HG03571 (cell line): ENCODE measurements around the gene SAA1.
"Not testable (repeated sequence)": the region's sequence is repeated elsewhere in the genome, so short reads cannot be mapped to it uniquely, and the experiment has no call there.

Experiments
- ATAC-seq: cut with Tn5 transposase; IDR thresholded peaks from one replicate; pipeline ENCODE4 v1.9.1; 2021; ENCODE audit not compliant: unreplicated experiment

Gene SAA1

GRCh38 chr11:18254781-18255361 is 11.2 kb upstream of the SAA1 start:
- ATAC-seq = no peak

DNA sequence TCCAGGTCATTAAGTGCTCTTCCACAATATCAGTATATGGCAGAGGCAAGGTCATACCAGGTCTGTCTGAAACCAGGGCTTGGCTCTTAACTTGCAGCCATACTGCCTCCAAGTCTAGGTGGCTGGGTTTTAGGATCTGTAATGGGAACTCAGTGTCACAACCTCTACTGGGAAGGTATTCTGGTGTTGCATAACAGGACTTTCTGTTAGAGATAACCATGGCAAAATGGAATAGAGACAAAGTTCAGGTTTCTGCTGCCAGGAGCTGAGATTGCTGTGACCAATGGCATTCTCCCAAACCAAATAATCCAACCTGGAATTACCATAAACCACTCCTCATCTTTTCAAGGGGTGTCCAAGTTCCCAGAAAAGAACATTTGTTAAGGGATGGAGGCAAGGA is 6.8 kb upstream of the SAA1 start:
- ATAC-seq = no peak

- no peak for ATAC-seq
These were observed 4.3 kb upstream of the SAA1 start for GRCh38 chr11:18261721-18262120.

GRCh38 chr11:18262681-18263350 is 3.2 kb upstream of the SAA1 start:
- not testable (repeated sequence) for ATAC-seq

- no peak for ATAC-seq
These were observed 2.0 kb upstream of the SAA1 start for GRCh38 chr11:18264035-18264434.

GRCh38 chr11:18264677-18265555 is 1.1 kb upstream of the SAA1 start:
- ATAC-seq = no peak

- peak; percentile 44 for ATAC-seq
These were observed 1.5 kb downstream of the SAA1 start for GRCh38 chr11:18267335-18268133.

GRCh38 chr11:18269252-18269651 is 3.2 kb downstream of the SAA1 start:
- ATAC-seq = not testable (repeated sequence)

DNA sequence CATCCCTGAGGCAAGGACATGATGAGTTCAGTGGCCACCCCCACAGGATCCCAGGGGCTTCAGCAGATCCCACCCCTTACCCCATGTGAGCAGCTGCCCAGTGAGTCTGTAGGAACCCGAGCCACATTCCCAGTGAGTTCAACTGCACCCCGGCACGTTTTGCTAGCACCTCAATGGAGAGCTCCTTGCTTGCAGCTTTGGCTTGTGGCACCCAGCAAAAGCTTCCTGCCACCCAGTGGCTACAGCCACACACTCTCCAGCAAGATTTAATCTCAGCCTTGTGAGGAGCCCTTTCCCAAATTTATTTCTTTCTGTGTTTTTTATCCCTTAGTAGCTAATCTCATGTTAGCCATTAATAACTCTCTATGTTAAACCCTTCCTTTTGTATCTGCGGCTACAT is 4.0 kb downstream of the SAA1 start:
- ATAC-seq = no peak

DNA sequence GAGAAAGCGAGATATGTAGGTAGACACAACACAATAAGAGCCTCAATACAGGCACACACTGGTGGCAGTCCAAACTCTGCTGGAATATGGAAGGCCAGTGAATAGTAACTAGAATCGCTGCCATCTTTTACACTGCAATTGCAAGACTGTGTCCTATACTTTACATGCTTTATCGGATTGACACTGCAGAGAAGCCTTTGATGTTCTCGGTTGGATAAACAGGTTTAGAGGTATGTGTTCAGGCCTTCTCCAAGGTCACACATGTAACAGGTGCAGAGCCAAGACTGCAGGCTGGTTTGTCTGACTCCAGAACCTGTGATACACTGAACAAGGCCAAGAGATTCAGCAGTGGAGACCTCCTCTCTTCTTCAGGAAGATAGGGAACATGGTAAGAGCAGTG is 5.1 kb downstream of the SAA1 start:
- no peak for ATAC-seq

DNA sequence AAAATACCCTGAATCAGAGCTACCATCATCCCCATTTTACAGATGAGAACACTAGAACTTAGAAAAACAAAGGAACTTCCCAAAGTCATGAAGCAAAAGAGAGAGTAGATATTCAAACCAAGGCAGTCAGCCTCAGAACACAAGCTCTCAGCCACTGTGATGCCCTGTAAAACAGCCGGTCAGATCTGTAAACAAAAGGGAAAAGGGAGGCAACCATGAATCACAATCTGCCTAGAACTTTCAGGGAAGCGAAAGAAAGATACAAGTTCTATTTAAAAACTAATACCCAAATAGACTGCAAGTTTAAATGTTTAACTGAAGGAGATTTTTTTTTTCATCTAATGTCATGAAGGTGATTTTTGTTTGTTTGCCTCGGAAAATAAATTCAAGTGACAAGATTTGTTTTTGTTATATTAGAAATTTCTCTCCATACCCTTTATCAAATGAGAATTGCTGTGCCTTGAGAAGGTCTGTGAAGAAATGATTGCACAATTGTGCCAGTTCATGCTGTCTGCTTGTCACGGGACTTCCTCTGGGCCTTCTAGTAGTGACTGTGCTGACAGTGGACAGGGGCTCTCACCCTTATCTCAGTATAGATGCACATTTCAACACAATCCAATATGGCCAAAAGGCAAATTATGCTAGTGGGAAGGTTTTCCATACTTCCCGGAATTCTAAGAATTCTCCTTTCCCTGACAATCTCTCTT is 11.7 kb downstream of the SAA1 start:
- ATAC-seq = no peak

- ATAC-seq = peak; percentile 91
These were observed 14.5 kb downstream of the SAA1 start for GRCh38 chr11:18280438-18281045.

DNA sequence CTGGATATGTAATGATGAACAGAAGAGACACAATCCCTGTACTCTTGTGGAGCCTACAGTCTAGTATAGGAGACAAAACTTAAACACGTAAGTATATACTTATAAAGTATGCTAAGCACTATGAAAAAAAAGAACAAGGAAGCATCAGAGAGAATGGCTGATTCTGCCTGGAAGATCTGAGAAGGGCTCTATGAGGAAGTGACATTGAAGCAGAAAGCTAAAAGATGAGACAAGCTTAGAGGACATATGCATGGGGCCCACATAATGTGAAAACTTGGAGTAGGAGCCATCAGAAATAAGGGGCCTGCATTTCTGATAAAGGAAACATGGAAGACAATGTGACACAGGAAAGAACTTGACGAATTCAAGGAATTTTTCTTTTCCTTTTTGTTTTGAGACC is 16.6 kb downstream of the SAA1 start:
- ATAC-seq = no peak

DNA sequence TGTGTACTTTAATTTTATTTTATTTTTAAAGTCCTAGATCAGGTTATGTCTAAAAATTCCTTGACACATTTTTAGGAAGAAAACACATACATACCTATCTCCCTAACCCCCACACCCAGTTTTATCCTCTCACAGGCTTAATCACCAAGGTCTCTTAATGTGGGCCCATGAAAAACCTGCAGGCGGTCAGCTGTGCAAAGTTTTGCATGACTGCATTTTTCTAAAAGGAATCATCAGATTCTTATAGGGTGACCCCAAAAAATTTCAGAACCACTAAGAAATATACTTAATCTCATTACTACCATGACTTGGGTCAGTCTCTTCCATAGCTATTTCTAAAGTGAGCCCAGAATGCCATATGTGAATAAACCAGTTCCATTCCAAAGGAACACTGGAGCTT is 19.8 kb downstream of the SAA1 start:
- ATAC-seq = no peak

GRCh38 chr11:18288911-18289310 is 22.8 kb downstream of the SAA1 start:
- ATAC-seq = no peak

GRCh38 chr11:18294862-18295261 is 28.8 kb downstream of the SAA1 start:
- ATAC-seq = no peak

DNA sequence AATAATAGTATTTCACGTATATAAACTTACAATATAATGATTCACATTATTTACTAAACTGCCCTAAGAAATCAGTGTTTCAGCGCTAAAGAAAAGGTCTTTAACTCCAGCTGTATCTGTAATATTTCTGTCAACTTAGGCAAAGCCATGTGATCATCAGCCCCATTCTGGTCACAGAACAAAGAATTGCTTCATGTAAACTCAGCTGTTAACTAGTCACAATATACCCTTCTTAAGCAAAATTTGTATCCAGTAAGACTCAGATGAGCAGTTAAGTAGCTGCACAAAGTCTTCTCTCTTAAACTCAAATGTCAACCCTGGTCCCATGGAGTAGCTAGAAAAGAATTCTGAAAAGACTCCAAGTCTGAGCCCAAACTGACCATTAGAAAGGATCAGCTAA is 29.3 kb downstream of the SAA1 start:
- no peak for ATAC-seq

DNA sequence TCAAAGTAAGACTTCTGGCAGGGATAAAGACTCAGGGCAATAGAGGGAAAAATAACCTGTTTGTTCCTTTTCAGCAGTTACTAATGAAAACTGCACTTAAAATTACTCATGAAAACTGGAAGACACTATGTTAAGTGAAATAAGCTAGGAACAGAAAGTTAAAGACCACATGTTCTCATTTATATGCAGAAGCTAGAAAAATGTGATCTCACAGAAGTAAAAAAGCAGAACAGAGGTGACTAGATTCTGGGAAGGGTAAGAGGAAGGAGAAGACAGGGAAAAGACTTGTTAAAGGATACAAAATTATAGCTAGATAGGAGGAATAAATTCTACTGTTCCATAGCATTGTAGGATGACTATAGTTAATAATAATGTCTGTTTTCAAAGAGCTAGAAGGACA is 33.7 kb downstream of the SAA1 start:
- ATAC-seq = no peak

DNA sequence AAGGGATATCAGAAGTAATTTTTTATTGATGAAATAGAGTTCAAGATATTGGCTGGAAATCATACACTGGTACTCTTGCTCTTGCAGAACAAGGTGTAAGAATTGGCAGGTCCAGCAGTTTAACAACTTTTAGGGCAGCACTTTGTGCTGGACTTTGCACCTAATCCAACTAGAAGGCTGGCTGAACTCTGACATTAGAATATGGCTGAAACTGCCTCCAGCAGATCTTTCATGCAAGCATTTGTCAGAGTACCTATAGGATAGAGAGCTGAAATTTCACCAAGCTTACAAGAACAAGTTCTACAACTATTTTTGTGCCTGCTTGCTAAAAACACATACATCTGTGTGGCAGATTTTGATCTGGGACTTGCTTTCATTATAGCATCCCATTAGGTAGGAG is 38.7 kb downstream of the SAA1 start:
- ATAC-seq = no peak

- no peak for ATAC-seq
These were observed 41.5 kb downstream of the SAA1 start for GRCh38 chr11:18307461-18308139.
